ACHN (cell line): ENCODE measurements around the gene ALDH3B1.
"Not testable (repeated sequence)": the region's sequence is repeated elsewhere in the genome, so short reads cannot be mapped to it uniquely, and the experiment has no call there.

ENCODE experiments used
- DNase-seq: peaks from one replicate; pipeline ENCODE4 v3.0.0-alpha.2; 2015
- in situ Hi-C: cut with HindIII; loops from 2 replicates; pipeline ENCODE4 v1.10.0; 2017; ENCODE audit warnings: low sequenced_read_pairs, low pct_ligation_motif_present, low pct_unique_long_range_greater_than_20kb

Gene ALDH3B1

GRCh38 chr11:68010090-68011041, at the start of gene ALDH3B1:
ALDH3B1 (plus strand) TSS chr11:68010327; CDS start chr11:68015298, 4,971 bp downstream.
- in situ Hi-C loops = no loop called here
- peak; percentile 89 for DNase-seq

GRCh38 chr11:67963217-67963616, 46.9 kb upstream of the ALDH3B1 start:
- in situ Hi-C loops = not testable (repeated sequence)

GRCh38 chr11:67963879-67964278, 46.2 kb upstream of the ALDH3B1 start:
- in situ Hi-C loops = not testable (repeated sequence)

More at GRCh38 chr11:67963217-67963616, 46.9 kb upstream of the ALDH3B1 start:
- not testable (repeated sequence) for DNase-seq

GRCh38 chr11:67964746-67965145, 45.4 kb upstream of the ALDH3B1 start:
- in situ Hi-C loops, DNase-seq: not testable (repeated sequence)

More at GRCh38 chr11:67963879-67964278, 46.2 kb upstream of the ALDH3B1 start:
- DNase-seq = not testable (repeated sequence)

- in situ Hi-C loops, DNase-seq: not testable (repeated sequence)
Observed at GRCh38 chr11:67965830-67966348, 44.2 kb upstream of the ALDH3B1 start.

GRCh38 chr11:67974746-67975145, 35.4 kb upstream of the ALDH3B1 start:
- DNase-seq, in situ Hi-C loops: not testable (repeated sequence)

- in situ Hi-C loops, DNase-seq: not testable (repeated sequence)
Observed at GRCh38 chr11:67978766-67979418, 31.2 kb upstream of the ALDH3B1 start.

GRCh38 chr11:67981226-67981625, 28.9 kb upstream of the ALDH3B1 start:
- in situ Hi-C loops, DNase-seq: not testable (repeated sequence)

GRCh38 chr11:67982255-67982857, 27.8 kb upstream of the ALDH3B1 start:
- in situ Hi-C loops, DNase-seq: not testable (repeated sequence)

GRCh38 chr11:67983951-67984350, 26.2 kb upstream of the ALDH3B1 start:
- in situ Hi-C loops = no loop called here

GRCh38 chr11:67985302-67985701, 24.8 kb upstream of the ALDH3B1 start:
- in situ Hi-C loops, DNase-seq: not testable (repeated sequence)

More at GRCh38 chr11:67983951-67984350, 26.2 kb upstream of the ALDH3B1 start:
- no peak for DNase-seq

GRCh38 chr11:67990546-67991346, 19.4 kb upstream of the ALDH3B1 start:
- in situ Hi-C loops, DNase-seq: not testable (repeated sequence)

- DNase-seq = not testable (repeated sequence)
Observed at GRCh38 chr11:67991347-67992121, 18.6 kb upstream of the ALDH3B1 start.

GRCh38 chr11:67993821-67994220, 16.3 kb upstream of the ALDH3B1 start:
- in situ Hi-C loops, DNase-seq: not testable (repeated sequence)

More at GRCh38 chr11:67991347-67992121, 18.6 kb upstream of the ALDH3B1 start:
- in situ Hi-C loops = not testable (repeated sequence)

GRCh38 chr11:67994387-67994786, 15.7 kb upstream of the ALDH3B1 start:
- in situ Hi-C loops, DNase-seq: not testable (repeated sequence)

- in situ Hi-C loops, DNase-seq: not testable (repeated sequence)
Observed at GRCh38 chr11:67995129-67995528, 15.0 kb upstream of the ALDH3B1 start.

GRCh38 chr11:67995579-67995978, 14.5 kb upstream of the ALDH3B1 start:
- DNase-seq, in situ Hi-C loops: not testable (repeated sequence)
